ENCODE results near the gene MISFA.
"Not testable (repeated sequence)": the region's sequence is repeated elsewhere in the genome, so short reads cannot be mapped to it uniquely, and the experiment has no call there.

MISFA gene

GRCh38 chr11:18599739-18600230 lies at the start of gene MISFA:
MISFA (plus strand) TSS chr11:18599789; CDS start chr11:18599929, 140 bp downstream.
- no peak for DNase-seq (ENCODE audit: low read depth in 2 of 2)

- no peak for DNase-seq (ENCODE audit: low read depth in 2 of 2)
Measured at GRCh38 chr11:18563090-18563730, 36.4 kb upstream of the MISFA start.

- no peak for DNase-seq (ENCODE audit: low read depth in 2 of 2)
Measured at GRCh38 chr11:18564149-18564548, 35.4 kb upstream of the MISFA start.

GRCh38 chr11:18566406-18566805 lies 33.2 kb upstream of the MISFA start:
- DNase-seq (ENCODE audit: low read depth in 2 of 2), result no peak

- no peak for DNase-seq (ENCODE audit: low read depth in 2 of 2)
Measured at GRCh38 chr11:18567081-18567480, 32.5 kb upstream of the MISFA start.

- no peak for DNase-seq (ENCODE audit: low read depth in 2 of 2)
Measured at GRCh38 chr11:18575361-18575760, 24.2 kb upstream of the MISFA start.

GRCh38 chr11:18578975-18579598 lies 20.5 kb upstream of the MISFA start:
- DNase-seq (ENCODE audit: low read depth in 2 of 2), result no peak

GRCh38 chr11:18580113-18580766 lies 19.3 kb upstream of the MISFA start:
- DNase-seq (ENCODE audit: low read depth in 2 of 2), result no peak

- DNase-seq (ENCODE audit: low read depth in 2 of 2), result no peak
Measured at GRCh38 chr11:18581825-18582224, 17.8 kb upstream of the MISFA start.

GRCh38 chr11:18588297-18589252 lies 11.0 kb upstream of the MISFA start, which contains the start of gene UEVLD:
UEVLD (minus strand) TSS chr11:18588734; CDS start chr11:18588654, 80 bp downstream.
- peak; percentile 40 to 49 for DNase-seq (ENCODE audit: low read depth in 2 of 2)

- DNase-seq (ENCODE audit: low read depth in 2 of 2), result no peak
Measured at GRCh38 chr11:18590571-18590970, 9.0 kb upstream of the MISFA start.

- not testable (repeated sequence) for DNase-seq (ENCODE audit: low read depth in 2 of 2)
Measured at GRCh38 chr11:18594088-18594487, 5.5 kb upstream of the MISFA start.

- DNase-seq (ENCODE audit: low read depth in 2 of 2), result no peak
Measured at GRCh38 chr11:18594999-18595749, 4.4 kb upstream of the MISFA start.

GRCh38 chr11:18600915-18601569 lies 1.5 kb downstream of the MISFA start:
- DNase-seq (ENCODE audit: low read depth in 2 of 2), result no peak

GRCh38 chr11:18608376-18608775 lies 8.8 kb downstream of the MISFA start:
- no peak for DNase-seq (ENCODE audit: low read depth in 2 of 2)

GRCh38 chr11:18611196-18611595 lies 11.6 kb downstream of the MISFA start:
- DNase-seq (ENCODE audit: low read depth in 2 of 2), result no peak

- no peak for DNase-seq (ENCODE audit: low read depth in 2 of 2)
Measured at GRCh38 chr11:18612394-18612793, 12.8 kb downstream of the MISFA start.

- DNase-seq (ENCODE audit: low read depth in 2 of 2), result no peak
Measured at GRCh38 chr11:18614667-18615066, 15.1 kb downstream of the MISFA start.

GRCh38 chr11:18615628-18616392 lies 16.2 kb downstream of the MISFA start:
- no peak for DNase-seq (ENCODE audit: low read depth in 2 of 2)
